Calu3 (cell line): ENCODE measurements around the gene MS4A1. TPM values are rescaled to one million over a fixed set of nuclear protein-coding genes. Genes with fewer than 3 reads are reported as not detected.

ENCODE experiments used
- Bru-seq: library from RNA; stranded (reverse); fragments of 400-500 nt; gene quantifications from one replicate; lab custom pipeline; 2021; lab: Mats Ljungman, UMichigan
- BruChase-seq, 2 experiments: library from RNA; stranded (reverse); fragments of 400-500 nt; gene quantifications; one replicate each; lab custom pipeline; 2021; lab: Mats Ljungman, UMichigan
- BruUV-seq: library from RNA; stranded (reverse); fragments of 400-500 nt; replicated peaks from 2 replicates; lab custom pipeline; 2021; lab: Mats Ljungman, UMichigan
- CTCF ChIA-PET: fragments of 300-600 bp; sonication (Branson Sonifier 250); formaldehyde crosslinking; loops from one replicate; lab custom pipeline; 2022; ENCODE audit warnings: antibody characterized with exemption; lab: Charles Lee
- DNase-seq: peaks from one replicate; pipeline ENCODE4 v3.0.0; 2022
- H3K27ac Mint-ChIP-seq: one replicate; pipeline ENCODE4 v1.8.0; 2022; ENCODE audit warnings: mixed read lengths; ENCODE audit not compliant: unreplicated experiment
- H3K27me3 Mint-ChIP-seq: one replicate; pipeline ENCODE4 v1.8.0; 2022; ENCODE audit warnings: mixed read lengths; ENCODE audit not compliant: unreplicated experiment
- H3K36me3 Mint-ChIP-seq: one replicate; pipeline ENCODE4 v1.8.0; 2022; ENCODE audit warnings: mild to moderate bottlenecking, moderate library complexity, mixed read lengths; ENCODE audit not compliant: insufficient read depth, unreplicated experiment
- H3K4me1 Mint-ChIP-seq: one replicate; pipeline ENCODE4 v1.8.0; 2022; ENCODE audit warnings: mild to moderate bottlenecking, low read depth, mixed read lengths; ENCODE audit not compliant: unreplicated experiment
- H3K4me3 Mint-ChIP-seq: one replicate; pipeline ENCODE4 v1.8.0; 2022; ENCODE audit warnings: mild to moderate bottlenecking, low read depth, moderate library complexity, mixed read lengths; ENCODE audit not compliant: unreplicated experiment
- H3K9me3 Mint-ChIP-seq: one replicate; pipeline ENCODE4 v1.8.0; 2022; ENCODE audit warnings: low read depth, mixed read lengths; ENCODE audit not compliant: unreplicated experiment
- intact Hi-C: fragments of 100-400 bp; cut with micrococcal nuclease; formaldehyde crosslinking; loops from one replicate; pipeline ENCODE4 v1.10.0; 2022; ENCODE audit not compliant: unreplicated experiment
- long read RNA-seq: library from polyadenylated mRNA; stranded (forward); transcript quantifications from one replicate; pipeline ENCODE4 v2.0.0, GENCODE V29; 2022
- total RNA-seq: library from RNA; stranded (reverse); gene quantifications from 2 replicates; pipeline ENCODE4 v1.2.3, GENCODE V29; 2022
- TF ChIP-seq, protein P1 (sequence below): fragments of 200-600 bp; IDR thresholded peaks from one replicate; pipeline ENCODE4 v1.8.0; 2022; ENCODE audit warnings: antibody characterized with exemption; ENCODE audit not compliant: unreplicated experiment

MS4A1 gene
- total RNA-seq (not detected in 2 replicates), Bru-seq, nascent RNA (not detected), BruChase-seq, experiment 1, labeled RNA remaining after a 6-hour chase (not detected), BruChase-seq, experiment 2, labeled RNA remaining after a 2-hour chase (not detected)
- long read RNA-seq: 0 reads

DNA sequence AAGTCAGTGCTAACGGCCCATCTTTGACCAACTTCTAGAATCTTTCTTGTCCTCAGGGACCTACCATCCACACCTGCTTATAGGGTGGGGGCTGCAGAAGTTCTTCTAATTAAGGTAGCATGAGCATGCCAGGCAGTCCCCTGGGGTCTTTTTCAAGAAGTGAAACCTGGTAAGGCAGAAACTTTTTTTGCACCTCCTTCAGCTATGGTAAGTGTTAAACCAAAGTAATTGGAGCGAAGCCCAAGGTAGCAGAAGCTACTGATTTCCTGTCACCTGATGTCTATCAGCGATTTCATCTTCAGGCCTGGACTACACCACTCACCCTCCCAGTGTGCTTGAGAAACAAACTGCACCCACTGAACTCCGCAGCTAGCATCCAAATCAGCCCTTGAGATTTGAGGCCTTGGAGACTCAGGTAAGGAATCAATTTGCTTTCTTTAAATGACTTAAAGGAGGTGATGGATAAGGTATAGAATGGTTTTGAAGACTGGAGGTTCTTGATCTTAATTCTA, at the start of gene MS4A1:
Gene MS4A1, plus strand, starts transcription at position 317 of the 512 bp plus-strand sequence. CDS start 6,528 bp downstream, outside the sequence.
- H3K4me3 Mint-ChIP-seq: no peak within 1 kb of the TSS
- CTCF ChIA-PET: no interaction called here
- intact Hi-C loops: no loop called here

DNA sequence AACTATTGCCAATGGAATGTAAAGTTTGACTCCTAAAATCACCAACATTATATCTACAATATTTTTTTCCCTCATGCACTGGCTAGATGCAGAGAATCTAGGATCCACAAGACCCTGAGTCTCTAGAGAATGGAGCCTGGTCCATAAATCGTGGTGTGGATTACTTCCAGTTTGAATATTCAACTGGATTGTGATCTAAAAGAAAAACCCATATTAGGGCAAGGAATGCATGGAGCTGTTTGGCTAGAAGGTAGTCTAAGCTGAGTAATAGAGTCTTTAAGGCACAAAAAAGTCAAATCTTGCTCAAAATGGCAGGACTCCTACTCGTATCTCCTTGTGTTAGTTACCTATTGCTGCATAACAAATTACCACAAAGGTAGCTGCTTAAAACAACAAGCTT, 35.6 kb upstream of the MS4A1 start:
- no TSS peak for BruUV-seq
- Mint-ChIP-seq H3K9me3 (peaks cover 4% of the 10 kb centered on the region), H3K27me3 (peaks cover 19% of the 10 kb centered on the region), H3K27ac (no peak overlapping the region), H3K4me1 (no peaks in the 10 kb centered on the region), H3K4me3 (no peak overlapping the region), H3K36me3 (no peaks in the 10 kb centered on the region)
- DNase-seq: no peak
- TF ChIP-seq, protein P1, sequence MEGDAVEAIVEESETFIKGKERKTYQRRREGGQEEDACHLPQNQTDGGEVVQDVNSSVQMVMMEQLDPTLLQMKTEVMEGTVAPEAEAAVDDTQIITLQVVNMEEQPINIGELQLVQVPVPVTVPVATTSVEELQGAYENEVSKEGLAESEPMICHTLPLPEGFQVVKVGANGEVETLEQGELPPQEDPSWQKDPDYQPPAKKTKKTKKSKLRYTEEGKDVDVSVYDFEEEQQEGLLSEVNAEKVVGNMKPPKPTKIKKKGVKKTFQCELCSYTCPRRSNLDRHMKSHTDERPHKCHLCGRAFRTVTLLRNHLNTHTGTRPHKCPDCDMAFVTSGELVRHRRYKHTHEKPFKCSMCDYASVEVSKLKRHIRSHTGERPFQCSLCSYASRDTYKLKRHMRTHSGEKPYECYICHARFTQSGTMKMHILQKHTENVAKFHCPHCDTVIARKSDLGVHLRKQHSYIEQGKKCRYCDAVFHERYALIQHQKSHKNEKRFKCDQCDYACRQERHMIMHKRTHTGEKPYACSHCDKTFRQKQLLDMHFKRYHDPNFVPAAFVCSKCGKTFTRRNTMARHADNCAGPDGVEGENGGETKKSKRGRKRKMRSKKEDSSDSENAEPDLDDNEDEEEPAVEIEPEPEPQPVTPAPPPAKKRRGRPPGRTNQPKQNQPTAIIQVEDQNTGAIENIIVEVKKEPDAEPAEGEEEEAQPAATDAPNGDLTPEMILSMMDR: no peak
- CTCF ChIA-PET: no interaction called here
- intact Hi-C loops: no loop called here

More for the DNA sequence above, at the start of gene MS4A1:
- H3K4me1 Mint-ChIP-seq: no peaks in the 10 kb centered on the region
- no TSS peak for BruUV-seq
- TF ChIP-seq, protein P1: no peak
- H3K9me3 Mint-ChIP-seq: no peaks in the 10 kb centered on the region
- H3K27ac Mint-ChIP-seq: no peak within 1 kb of the TSS
- H3K36me3 Mint-ChIP-seq: no peaks in the 10 kb centered on the region
- H3K27me3 Mint-ChIP-seq: peaks cover 18% of the 10 kb centered on the region
- no peak for DNase-seq

DNA sequence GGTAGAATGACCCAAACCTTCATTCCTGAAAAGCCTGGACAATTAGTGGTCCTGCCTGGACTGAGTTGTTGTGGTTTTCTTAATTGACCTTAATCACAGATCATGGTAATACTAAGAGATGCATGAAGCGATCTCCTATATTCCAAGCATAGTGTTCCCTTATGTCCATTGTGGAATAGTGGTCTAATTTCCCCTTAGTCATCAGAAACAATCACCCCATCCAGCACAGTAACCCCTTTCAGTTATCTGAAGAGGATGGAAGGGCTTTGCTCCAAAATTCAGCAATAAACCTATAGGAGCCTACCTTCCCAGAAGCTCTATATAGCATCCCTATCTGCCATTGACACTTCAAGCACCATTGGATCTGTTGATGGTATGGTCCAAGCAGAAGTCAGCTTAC, 33.0 kb upstream of the MS4A1 start:
- TF ChIP-seq, protein P1: no peak
- intact Hi-C loops: no loop called here
- Mint-ChIP-seq H3K4me3 (no peak overlapping the region), H3K4me1 (no peaks in the 10 kb centered on the region), H3K27me3 (no peaks in the 10 kb centered on the region), H3K9me3 (peaks cover 4% of the 10 kb centered on the region), H3K36me3 (no peaks in the 10 kb centered on the region), H3K27ac (no peak overlapping the region)
- no TSS peak for BruUV-seq
- CTCF ChIA-PET: no interaction called here
- no peak for DNase-seq

DNA sequence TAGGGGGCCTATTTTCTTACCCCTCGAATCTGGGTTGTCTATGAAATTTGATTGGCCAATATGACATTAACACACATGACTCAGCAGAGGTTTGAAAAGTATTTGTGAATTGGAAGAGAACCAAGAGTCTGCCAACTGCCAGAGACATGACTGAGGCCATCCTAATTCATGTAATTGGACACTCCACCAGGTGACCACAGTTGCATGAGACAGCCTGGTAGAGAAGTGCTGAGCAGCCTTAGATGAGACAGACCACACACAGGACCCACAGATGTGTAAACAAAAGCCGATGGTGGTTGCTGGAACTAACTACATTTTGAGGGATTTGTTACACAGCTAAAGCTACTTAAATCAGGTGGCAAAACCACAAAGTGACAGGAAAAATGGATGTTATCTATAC, 27.1 kb upstream of the MS4A1 start:
- Mint-ChIP-seq H3K4me3 (no peak overlapping the region), H3K9me3 (no peaks in the 10 kb centered on the region), H3K36me3 (no peaks in the 10 kb centered on the region), H3K27ac (no peak overlapping the region), H3K27me3 (peaks cover 20% of the 10 kb centered on the region), H3K4me1 (no peaks in the 10 kb centered on the region)
- BruUV-seq: no TSS peak
- peak; percentile 4 for DNase-seq
- TF ChIP-seq, protein P1: no peak
- intact Hi-C loops: no loop called here
- CTCF ChIA-PET: no interaction called here
